Non-pigmented ciliary epithelial cell (primary cell): ENCODE results near the gene CCR3.

Source experiments
- DNase-seq: peaks from one replicate; pipeline ENCODE4 v3.0.0-alpha.2; 2010; ENCODE audit warnings: low read depth

CCR3 gene

GRCh38 chr3:46221391-46221790, 20.9 kb upstream of the CCR3 start:
- no peak for DNase-seq

GRCh38 chr3:46221938-46222337, 20.3 kb upstream of the CCR3 start:
- no peak for DNase-seq

GRCh38 chr3:46222435-46223161, 19.7 kb upstream of the CCR3 start:
- no peak for DNase-seq

- peak; percentile 26 for DNase-seq
Observed at GRCh38 chr3:46228260-46229242, 13.7 kb upstream of the CCR3 start.

GRCh38 chr3:46231323-46231722, 10.9 kb upstream of the CCR3 start:
- DNase-seq = no peak

GRCh38 chr3:46233194-46233593, 9.1 kb upstream of the CCR3 start:
- no peak for DNase-seq

GRCh38 chr3:46235425-46235824, 6.8 kb upstream of the CCR3 start:
- DNase-seq = no peak

- no peak for DNase-seq
Observed at GRCh38 chr3:46236294-46237054, 5.8 kb upstream of the CCR3 start.

GRCh38 chr3:46238386-46238785, 3.9 kb upstream of the CCR3 start:
- DNase-seq = no peak

GRCh38 chr3:46239301-46239938, 2.8 kb upstream of the CCR3 start:
- DNase-seq = no peak

- no peak for DNase-seq
Observed at GRCh38 chr3:46239952-46240351, 2.3 kb upstream of the CCR3 start.

GRCh38 chr3:46243560-46243959, 1.3 kb downstream of the CCR3 start:
- DNase-seq = no peak

GRCh38 chr3:46245146-46245545, 2.9 kb downstream of the CCR3 start:
- no peak for DNase-seq

GRCh38 chr3:46252980-46253379, 10.7 kb downstream of the CCR3 start:
- DNase-seq = no peak

GRCh38 chr3:46258525-46258924, 16.3 kb downstream of the CCR3 start:
- no peak for DNase-seq

GRCh38 chr3:46261926-46262594, 19.8 kb downstream of the CCR3 start:
- DNase-seq = no peak

- DNase-seq = no peak
Observed at GRCh38 chr3:46264002-46264401, 21.7 kb downstream of the CCR3 start.

- DNase-seq = no peak
Observed at GRCh38 chr3:46266598-46266997, 24.3 kb downstream of the CCR3 start.

GRCh38 chr3:46269556-46269955, 27.3 kb downstream of the CCR3 start:
- no peak for DNase-seq

GRCh38 chr3:46270474-46270873, 28.2 kb downstream of the CCR3 start:
- no peak for DNase-seq

- DNase-seq = no peak
Observed at GRCh38 chr3:46271209-46271745, 29.0 kb downstream of the CCR3 start.
